Uterus (tissue), 2 donors: ENCODE results near the gene NFKB2.

Experiments
- CTCF ChIP-seq, 4 experiments: fragments of 200-600 bp in 2 of 4; fragments of 450-650 bp in 2 of 4; sonication (generic) in 2 of 4; IDR thresholded peaks; one replicate each; pipeline ENCODE4 v1.5.1; 2016 to 2019; ENCODE audit warnings: antibody characterized with exemption in 4 of 4, mild to moderate bottlenecking in 2 of 4, moderate library complexity in 1 of 4
- POLR2A ChIP-seq, 2 donors: fragments of 450-650 bp; IDR thresholded peaks; one replicate each; pipeline ENCODE4 v1.6.1; 2016; ENCODE audit warnings: antibody characterized with exemption in 2 of 2, mild to moderate bottlenecking in 1 of 2, moderate library complexity in 1 of 2

DNA sequence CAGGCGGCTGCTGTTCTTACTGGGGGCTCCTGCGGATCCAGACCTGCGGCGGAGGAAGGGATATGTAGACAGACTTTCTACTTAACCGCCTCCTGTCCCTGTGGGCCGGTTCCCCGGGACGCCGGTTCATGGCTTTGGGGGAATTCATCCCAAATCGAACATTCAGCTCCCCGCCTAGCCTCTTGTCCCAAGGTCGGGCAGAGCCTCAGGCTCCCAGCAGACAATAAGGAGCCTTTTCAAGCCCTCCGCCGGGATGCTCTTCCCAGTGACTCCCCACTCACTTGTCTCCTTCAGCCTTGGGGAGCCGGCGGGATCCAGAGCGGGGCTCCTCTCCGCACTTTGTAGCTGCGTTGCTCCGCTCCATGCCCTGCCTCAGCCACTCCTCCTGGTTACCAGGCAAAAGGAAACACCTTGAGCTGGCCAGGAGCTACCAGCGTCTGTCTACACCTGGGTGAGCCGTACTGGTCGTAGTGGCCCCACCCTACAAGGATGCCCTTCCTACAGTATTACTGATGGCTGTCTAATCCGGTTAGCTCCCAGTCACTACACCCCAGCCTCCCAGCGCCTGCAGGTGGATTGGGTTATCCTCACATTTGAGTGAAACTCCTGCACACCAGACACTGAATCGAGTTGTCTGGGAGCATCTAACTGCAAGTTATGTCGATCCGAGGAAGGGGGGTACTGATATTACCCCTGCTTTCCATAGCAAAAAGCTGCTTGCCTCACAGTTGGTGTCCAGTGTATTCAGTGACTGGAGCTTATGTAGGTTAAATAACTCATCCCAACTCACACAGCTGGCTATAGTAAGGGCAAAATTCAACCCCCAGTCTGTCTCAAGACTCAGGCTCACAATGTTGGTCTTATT is 55.8 kb downstream of the NFKB2 start, which contains the start of gene C10orf95:
- TF ChIP-seq CTCF (IDR thresholded peaks at IDR 0.05) = no peak
- TF ChIP-seq POLR2A (IDR thresholded peaks at IDR 0.05) = no peak
